ENCODE data around the gene PAAF1.

Gene PAAF1

DNA sequence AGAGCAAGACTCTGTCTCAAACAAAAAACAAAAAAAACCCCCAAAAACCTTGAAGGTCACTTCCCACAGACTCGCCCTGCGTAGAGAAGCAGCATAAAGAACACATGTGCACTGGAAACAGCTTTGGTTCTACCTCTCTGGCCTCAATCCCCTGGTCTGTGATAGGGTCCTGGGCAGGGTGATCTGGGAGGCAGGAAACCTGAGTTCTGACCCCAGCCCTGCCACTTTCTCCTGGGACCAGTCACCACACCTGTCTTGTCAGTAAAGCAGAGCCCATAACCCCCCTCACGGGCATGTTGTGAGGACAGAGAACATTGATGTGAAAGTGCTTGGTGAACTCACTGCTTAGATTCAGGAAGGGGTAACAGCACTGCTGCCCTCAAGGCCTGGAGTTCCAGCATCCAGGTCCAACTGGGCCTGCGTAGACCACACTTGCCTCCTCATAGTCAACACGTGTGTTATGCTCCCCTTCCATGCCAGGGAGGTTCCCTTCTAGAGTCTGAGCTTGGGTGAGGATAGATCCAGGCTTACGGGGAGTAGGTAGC, 94.4 kb downstream of the PAAF1 start:
- TF ChIP-seq, protein P1, sequence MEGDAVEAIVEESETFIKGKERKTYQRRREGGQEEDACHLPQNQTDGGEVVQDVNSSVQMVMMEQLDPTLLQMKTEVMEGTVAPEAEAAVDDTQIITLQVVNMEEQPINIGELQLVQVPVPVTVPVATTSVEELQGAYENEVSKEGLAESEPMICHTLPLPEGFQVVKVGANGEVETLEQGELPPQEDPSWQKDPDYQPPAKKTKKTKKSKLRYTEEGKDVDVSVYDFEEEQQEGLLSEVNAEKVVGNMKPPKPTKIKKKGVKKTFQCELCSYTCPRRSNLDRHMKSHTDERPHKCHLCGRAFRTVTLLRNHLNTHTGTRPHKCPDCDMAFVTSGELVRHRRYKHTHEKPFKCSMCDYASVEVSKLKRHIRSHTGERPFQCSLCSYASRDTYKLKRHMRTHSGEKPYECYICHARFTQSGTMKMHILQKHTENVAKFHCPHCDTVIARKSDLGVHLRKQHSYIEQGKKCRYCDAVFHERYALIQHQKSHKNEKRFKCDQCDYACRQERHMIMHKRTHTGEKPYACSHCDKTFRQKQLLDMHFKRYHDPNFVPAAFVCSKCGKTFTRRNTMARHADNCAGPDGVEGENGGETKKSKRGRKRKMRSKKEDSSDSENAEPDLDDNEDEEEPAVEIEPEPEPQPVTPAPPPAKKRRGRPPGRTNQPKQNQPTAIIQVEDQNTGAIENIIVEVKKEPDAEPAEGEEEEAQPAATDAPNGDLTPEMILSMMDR (conservative IDR thresholded peaks at IDR 0.05; ENCODE audit: low read length): no peak
- H3K4me3 ChIP-seq (ENCODE audit: low read length): no peak overlapping the region
- DNase-seq (ENCODE audit: low read depth): no peak

DNA sequence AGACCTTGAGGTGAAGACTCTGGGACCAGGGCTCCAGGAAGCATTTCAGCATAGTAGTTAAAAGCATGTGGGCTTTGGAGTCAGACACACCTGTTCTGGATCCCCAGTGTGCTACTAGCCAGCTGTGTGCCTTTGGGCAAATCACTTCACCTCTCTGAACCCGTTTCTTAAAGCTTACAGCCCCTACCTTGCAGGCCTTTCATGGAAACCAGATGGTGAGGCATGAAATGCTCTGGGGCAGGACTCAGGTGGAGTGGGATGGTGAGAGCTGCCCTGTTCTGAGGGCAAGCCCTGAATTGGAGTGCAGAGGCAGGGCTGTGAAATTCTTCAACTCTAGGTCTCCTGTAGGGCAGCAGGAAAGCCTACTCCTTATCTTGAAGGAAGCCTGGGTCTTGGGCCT, 95.4 kb downstream of the PAAF1 start:
- TF ChIP-seq, protein P1 (conservative IDR thresholded peaks at IDR 0.05; ENCODE audit: low read length): no peak
- DNase-seq (ENCODE audit: low read depth): no peak
- H3K4me3 ChIP-seq (ENCODE audit: low read length): no peak overlapping the region

DNA sequence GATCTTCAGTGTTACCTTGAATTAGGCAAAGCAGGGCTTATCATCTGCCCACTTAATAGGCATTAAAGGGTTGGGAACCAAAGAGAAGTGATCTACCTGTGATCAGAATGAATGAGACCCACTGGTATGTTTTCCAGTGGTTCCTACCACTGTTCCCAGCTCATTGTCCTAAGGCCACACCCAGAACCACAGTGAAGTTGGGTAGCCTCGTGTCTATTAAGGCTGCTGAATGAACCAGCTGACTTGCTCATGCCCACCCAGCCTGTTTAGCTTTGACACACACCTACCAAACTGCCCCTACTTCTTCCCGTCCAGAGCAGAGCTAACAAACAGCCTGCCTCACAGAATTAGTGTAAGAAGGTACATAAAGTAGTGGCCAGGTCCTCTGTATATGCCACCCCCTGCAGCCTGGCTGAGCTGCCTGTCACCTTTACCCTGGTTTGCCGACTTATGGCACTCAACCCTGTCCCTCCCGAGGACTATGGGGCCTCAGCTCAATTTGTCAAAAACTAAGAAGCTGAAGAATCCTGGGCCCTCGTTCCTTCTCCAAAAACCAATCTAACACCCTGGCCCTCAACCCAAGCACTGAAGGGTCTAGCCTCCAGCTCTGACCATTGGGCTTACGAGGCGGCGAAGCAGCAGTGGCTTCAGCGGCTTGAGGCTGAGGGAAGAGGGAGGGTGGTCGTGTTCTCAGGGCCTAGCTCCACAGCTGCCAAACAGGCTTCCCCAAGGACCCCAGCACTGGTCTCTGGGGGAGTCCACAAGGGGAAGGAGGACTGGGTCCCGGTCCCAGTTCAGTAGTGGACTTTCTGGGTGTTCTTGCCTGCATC, 96.0 kb downstream of the PAAF1 start:
- no peak for DNase-seq (ENCODE audit: low read depth)
- no peak overlapping the region for H3K4me3 ChIP-seq (ENCODE audit: low read length)
- TF ChIP-seq, protein P1 (conservative IDR thresholded peaks at IDR 0.05; ENCODE audit: low read length): no peak

- H3K4me3 ChIP-seq (ENCODE audit: low read length): no peak overlapping the region
- no peak for DNase-seq (ENCODE audit: low read depth)
- TF ChIP-seq, protein P1 (conservative IDR thresholded peaks at IDR 0.05; ENCODE audit: low read length): no peak
Measured at GRCh38 chr11:73974604-73975478, 98.0 kb downstream of the PAAF1 start.

GRCh38 chr11:73975479-73975757, 98.6 kb downstream of the PAAF1 start:
- H3K4me3 ChIP-seq (ENCODE audit: low read length): no peak overlapping the region
- TF ChIP-seq, protein P1 (conservative IDR thresholded peaks at IDR 0.05; ENCODE audit: low read length): no peak

DNA sequence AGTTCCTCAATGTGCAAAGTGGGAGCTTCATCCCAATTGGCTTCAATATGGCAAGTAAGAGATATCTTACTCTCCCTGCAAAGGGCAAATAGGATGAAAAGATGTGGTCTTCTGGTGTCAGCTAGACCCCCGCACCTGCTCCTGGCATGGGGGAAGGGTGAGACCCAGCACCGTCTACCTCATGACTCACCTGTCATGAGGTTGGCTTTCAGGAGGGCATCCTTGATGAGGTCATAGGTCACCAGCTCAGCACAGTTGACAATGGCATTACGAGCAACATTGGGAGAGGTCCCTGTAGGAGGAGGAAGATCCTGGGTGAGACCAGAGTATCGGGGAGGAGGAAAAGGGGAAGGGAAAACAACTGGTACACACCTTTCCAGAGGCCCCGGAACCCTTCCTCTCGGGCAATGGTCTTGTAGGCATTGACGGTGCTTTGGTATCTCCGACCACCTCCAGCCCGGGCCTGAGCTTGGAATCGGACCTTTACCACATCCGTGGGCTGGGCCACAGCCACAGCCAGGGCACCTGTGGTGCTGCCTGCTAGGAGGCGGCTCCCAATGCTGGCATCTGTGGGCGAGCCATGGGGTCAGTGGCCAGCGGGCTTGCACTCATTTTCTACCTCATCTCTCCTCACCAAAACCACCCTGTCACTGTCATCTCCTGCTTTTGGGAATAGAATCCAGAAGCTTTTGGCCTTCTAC, 99.8 kb downstream of the PAAF1 start:
- DNase-seq (ENCODE audit: low read depth): no peak
- no peak overlapping the region for H3K4me3 ChIP-seq (ENCODE audit: low read length)
- TF ChIP-seq, protein P1 (conservative IDR thresholded peaks at IDR 0.05; ENCODE audit: low read length): no peak

More at GRCh38 chr11:73975479-73975757, 98.6 kb downstream of the PAAF1 start:
- DNase-seq (ENCODE audit: low read depth): no peak

Measured in AG10803 (cell line).